Fibroblast of villous mesenchyme (primary cell): ENCODE measurements around the gene NGEF. TPM values are rescaled to one million over a fixed set of nuclear protein-coding genes. Genes with fewer than 3 reads are reported as not detected.

Source experiments
- DNase-seq: peaks from one replicate; pipeline ENCODE4 v3.0.0-alpha.2; 2010; ENCODE audit warnings: low read depth
- H3K4me3 ChIP-seq: 2 replicates; pipeline ENCODE4 v1.5.1; 2011; ENCODE audit warnings: low read depth, mild to moderate bottlenecking, low read length
- total RNA-seq: library from RNA; depleted of rRNA; stranded (reverse); fragments of >200 nt; gene quantifications from 2 replicates; pipeline ENCODE4 v1.2.3, GENCODE V29; 2012
- TF ChIP-seq, protein P1 (sequence below): IDR thresholded peaks from 2 replicates; pipeline ENCODE4 v1.5.1; 2012; ENCODE audit warnings: low read depth, mild to moderate bottlenecking, low read length; ENCODE audit not compliant: insufficient read depth

NGEF gene
- total RNA-seq, 1 donor: 0.86 TPM

DNA sequence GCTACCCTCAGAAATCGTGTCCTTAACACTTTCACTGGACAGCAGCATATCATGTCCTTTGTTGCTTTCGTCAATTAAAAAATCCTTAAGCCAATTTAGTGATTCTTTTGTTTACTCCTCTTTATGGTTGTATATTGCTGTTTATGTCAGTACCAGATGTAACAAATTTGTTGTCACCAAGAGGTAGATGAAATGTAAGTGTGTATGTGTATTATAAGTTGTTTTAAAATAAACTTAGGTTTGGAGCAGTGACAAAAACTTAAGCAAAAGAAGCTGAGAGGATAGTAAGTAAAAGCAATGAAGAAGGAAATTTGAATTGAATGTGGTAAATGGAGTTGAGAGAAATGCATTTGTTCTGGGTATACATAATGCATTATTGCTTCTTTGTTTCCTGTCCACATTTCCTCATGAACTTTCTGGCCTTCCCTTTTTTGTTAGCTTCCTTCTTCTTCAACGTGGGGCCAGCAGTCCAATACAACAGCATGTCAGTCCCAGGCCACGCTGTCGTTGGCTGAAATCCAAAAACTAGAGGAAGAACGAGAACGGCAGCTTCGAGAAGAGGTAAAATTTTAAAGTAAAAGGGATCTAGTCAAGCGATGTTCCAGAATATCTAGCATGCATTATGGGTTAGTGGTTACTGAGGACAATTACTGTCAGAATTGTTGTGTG, 173.5 kb downstream of the NGEF start:
- no peak overlapping the region for H3K4me3 ChIP-seq
- no peak for DNase-seq

DNA sequence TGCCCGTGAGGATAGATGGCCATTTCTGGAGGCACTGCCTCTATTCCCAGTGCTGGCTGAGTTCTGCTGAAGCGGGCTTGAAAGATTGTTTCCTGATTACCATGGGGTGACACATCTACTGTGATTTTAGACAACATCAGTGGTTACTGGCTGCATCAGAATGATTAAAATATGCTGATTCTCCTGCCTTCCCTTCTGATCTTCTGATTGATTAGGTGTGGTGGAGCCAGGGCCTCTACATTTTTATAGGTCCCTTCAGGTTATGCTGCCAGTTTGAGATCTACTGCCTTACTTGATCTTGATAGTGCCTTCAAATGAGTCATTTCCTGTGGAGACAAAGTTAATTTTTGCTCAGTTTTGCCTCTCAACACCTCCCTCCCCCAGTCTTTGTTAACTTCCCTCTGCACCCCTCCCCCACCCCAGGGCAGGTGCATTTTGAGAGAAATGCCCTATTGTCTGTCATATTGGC, 174.6 kb downstream of the NGEF start:
- no peak overlapping the region for H3K4me3 ChIP-seq
- TF ChIP-seq, protein P1, sequence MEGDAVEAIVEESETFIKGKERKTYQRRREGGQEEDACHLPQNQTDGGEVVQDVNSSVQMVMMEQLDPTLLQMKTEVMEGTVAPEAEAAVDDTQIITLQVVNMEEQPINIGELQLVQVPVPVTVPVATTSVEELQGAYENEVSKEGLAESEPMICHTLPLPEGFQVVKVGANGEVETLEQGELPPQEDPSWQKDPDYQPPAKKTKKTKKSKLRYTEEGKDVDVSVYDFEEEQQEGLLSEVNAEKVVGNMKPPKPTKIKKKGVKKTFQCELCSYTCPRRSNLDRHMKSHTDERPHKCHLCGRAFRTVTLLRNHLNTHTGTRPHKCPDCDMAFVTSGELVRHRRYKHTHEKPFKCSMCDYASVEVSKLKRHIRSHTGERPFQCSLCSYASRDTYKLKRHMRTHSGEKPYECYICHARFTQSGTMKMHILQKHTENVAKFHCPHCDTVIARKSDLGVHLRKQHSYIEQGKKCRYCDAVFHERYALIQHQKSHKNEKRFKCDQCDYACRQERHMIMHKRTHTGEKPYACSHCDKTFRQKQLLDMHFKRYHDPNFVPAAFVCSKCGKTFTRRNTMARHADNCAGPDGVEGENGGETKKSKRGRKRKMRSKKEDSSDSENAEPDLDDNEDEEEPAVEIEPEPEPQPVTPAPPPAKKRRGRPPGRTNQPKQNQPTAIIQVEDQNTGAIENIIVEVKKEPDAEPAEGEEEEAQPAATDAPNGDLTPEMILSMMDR: no peak
- peak; percentile 35 for DNase-seq

More for the DNA sequence above, 173.5 kb downstream of the NGEF start:
- TF ChIP-seq, protein P1: no peak

DNA sequence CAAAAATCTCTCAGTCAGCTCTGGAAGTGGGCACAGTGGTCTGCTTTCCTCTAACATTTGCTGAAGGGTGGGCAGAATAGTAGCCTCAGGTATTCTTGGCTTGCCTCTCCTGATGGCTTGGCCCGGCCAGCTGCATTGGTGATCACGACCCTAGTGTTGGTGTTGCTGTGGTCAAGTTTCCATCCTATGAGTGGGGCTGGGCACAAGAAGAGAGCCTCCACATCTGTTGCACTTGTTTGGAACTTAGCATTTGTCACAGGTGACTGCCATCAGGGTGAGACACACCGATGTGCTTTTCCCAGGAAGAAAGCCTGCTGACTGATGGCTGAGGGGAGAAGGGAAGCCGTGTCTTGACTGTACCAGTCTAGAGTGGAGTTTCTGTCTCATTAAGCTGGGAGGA, 176.1 kb downstream of the NGEF start:
- TF ChIP-seq, protein P1: no peak
- DNase-seq: no peak

DNA sequence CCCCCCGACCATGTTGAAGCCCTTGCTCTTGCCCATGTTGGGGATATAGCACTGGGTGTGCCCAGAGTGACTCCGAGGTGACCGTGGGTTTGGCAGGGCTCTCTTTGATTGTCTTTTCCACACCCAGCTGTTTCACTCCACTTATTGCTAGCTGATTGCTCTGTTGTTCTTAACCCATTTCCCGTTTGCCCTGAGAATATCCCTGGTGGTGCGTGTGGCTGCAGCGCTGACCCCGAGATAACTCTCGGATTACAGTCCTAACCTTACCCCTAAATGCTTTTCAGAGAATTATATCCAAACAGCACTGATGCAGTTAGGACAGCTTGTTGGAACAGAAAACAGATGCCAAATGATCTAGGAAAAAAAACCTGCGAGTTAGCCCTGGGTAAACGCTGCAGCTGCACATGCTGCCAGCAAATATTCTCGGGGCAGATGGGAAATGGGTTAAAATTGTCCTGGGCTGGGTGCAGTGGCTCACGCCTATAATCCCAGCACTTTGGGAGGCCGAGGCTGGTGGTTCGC, 177.3 kb downstream of the NGEF start:
- H3K4me3 ChIP-seq: no peak overlapping the region
- TF ChIP-seq, protein P1: no peak
- DNase-seq: peak; percentile 72

More for the DNA sequence above, 176.1 kb downstream of the NGEF start:
- no peak overlapping the region for H3K4me3 ChIP-seq

DNA sequence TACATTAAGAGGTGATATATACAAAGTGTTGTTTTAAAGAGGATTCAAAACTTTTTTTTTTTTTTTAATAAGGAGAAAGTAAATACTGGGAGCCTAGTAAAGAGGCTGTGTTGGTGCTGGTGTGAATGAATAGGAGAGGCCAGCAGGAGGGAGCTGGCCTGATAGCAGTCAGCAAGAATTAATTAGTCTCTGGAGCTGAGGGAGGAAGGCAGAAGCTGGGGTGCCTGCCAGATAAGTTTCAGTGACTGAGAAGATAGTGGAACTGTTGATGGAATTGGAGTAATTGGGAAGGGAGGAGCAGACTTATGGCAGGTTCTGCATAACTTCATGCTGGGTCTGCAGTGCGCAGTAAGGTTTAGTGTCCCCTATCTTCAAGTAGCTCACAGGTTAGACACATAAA, 179.2 kb downstream of the NGEF start:
- no peak for DNase-seq
- H3K4me3 ChIP-seq: no peak overlapping the region
- TF ChIP-seq, protein P1: no peak

DNA sequence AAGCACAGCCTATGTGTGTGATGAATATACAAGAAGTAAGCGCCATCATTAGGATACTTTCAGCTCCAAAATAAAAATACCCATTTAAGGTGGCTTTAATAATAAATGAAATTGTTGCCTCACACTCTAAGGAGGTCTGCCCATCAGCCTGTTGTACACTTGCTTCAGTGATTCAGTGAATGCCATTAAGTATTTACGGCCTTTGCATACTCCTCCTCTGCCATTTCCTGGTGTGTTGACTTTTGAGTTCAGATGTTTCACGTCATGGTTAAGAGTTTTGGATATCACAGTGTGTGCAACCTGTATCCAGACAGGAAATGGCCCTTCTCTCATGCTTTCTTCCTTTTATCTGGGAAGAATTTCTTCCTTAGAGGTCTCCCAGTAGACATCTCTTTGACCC, 181.6 kb downstream of the NGEF start:
- TF ChIP-seq, protein P1: no peak
- DNase-seq: peak; percentile 19
- H3K4me3 ChIP-seq: no peak overlapping the region
